ENCODE measurements around the gene UAP1L1.
A peak's percentile ranks its signal among the peaks of the same experiment; 100 is the strongest.
"Not testable (repeated sequence)": the region's sequence is repeated elsewhere in the genome, so short reads cannot be mapped to it uniquely, and the experiment has no call there.

UAP1L1 gene

DNA sequence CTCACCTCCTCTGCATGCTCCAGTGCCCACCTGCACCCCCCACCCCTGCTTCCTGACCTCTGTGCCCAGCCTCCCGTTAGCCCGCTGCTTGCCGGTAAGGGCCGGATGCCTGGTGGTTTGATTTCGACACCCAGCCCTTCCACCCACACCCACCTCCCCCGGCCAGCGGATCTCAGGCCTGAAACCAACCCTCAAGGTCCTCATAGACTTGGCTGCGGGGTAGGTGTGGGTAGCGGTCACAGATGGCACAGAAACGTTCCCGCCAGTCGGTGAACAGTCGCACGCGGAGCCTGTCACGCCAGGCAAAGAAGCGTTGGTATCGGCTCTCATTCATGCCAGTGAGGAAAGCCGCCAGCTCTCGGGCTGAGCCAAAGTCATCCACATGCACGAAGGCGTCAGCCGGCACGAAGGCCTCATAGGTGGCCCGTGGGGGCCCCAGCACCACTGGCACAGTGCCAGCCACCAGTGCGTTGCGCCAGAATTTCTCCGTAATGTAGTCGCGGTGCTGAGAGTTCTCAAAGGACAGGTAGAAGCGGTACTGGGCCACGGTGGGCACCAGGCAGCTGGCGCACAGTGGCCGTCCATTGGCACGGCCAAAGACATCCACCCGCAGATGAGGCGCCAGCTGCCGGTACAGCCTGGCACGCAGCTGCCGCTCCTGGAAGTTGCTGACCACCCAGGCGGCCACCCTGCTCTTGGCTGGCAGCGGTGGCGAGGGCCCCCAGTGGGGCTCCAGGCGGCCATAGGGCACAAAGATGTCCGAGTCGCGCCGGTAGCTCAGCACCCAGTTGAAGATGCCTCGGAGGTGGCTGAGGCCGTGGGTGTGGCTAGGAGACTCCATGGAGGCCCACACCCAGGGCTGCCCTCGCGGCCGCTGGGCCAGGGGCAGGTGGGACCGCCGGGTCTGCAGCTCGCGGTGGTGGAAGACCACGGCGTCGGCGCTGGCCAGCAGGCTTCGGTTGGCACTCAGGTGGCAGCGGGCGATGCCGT is 46.5 kb upstream of the UAP1L1 start:
- H3K27me3 ChIP-seq (replicated peaks; ENCODE audit: control insufficient read depth, insufficient read depth, low read length) = no peaks in the 10 kb centered on the region; the same call in 1 of the 2 replicates
- peak; percentile 81 for DNase-seq (ENCODE audit: extremely low read depth, insufficient read length)
- peak overlapping the region; percentile 51 for H3K4me3 ChIP-seq (replicated peaks; ENCODE audit: low read depth, low read length)
- no peaks in the 10 kb centered on the region for H3K36me3 ChIP-seq (ENCODE audit: control insufficient read depth, insufficient read depth, low read length)
- TF ChIP-seq, protein P1, sequence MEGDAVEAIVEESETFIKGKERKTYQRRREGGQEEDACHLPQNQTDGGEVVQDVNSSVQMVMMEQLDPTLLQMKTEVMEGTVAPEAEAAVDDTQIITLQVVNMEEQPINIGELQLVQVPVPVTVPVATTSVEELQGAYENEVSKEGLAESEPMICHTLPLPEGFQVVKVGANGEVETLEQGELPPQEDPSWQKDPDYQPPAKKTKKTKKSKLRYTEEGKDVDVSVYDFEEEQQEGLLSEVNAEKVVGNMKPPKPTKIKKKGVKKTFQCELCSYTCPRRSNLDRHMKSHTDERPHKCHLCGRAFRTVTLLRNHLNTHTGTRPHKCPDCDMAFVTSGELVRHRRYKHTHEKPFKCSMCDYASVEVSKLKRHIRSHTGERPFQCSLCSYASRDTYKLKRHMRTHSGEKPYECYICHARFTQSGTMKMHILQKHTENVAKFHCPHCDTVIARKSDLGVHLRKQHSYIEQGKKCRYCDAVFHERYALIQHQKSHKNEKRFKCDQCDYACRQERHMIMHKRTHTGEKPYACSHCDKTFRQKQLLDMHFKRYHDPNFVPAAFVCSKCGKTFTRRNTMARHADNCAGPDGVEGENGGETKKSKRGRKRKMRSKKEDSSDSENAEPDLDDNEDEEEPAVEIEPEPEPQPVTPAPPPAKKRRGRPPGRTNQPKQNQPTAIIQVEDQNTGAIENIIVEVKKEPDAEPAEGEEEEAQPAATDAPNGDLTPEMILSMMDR (IDR thresholded peaks at IDR 0.05; ENCODE audit: insufficient read depth, low read length, poor library complexity, severe bottlenecking) = no peak

DNA sequence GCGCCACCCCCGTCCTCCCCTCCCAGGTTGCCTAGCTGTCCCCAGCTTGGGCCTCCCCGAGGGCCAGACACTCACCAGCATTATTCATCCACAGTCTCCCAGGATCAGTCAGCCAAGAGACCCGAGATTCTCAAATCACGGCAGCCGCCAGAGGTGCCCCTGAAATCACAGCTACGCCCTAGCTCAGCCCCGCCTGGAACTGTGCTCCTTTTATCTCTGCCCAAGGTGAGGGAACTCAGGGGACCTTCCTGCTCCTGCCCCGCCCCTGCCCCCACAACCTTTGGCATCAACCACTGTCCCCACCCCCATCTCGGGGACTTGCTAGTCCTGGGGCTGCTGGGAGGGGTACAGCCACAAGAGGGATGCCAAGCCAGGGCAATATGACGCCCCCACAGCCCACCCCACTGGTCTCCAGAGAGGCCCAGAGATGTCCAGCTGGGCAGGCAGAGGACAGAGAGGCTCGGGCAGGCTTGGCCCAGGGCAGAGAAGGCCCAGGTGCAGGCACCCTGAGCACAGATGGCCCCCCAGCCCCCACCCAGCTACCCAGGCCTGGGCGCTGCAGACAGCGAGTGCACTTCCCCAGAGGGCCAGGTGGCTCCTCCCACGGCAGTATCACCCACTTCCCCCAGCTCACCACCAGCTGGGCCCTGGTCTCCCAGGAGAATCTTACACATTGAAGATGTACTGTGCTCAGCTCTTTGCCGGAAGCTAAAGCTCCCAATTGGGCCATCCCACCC is 45.2 kb upstream of the UAP1L1 start, which contains the start of gene FUT7:
TSS of gene FUT7 (minus strand) at position 185 of the 737 bp plus-strand sequence. CDS start at position 88, 97 bp downstream.
- TF ChIP-seq, protein P1 (IDR thresholded peaks at IDR 0.05; ENCODE audit: insufficient read depth, low read length, poor library complexity, severe bottlenecking) = no peak
- Histone ChIP-seq H3K36me3 (ENCODE audit: control insufficient read depth, insufficient read depth, low read length) (no peaks in the 10 kb centered on the region), H3K4me3 (replicated peaks; ENCODE audit: low read depth, low read length) (peak within 1 kb of the TSS; percentile 51), H3K27me3 (replicated peaks; ENCODE audit: control insufficient read depth, insufficient read depth, low read length) (no peaks in the 10 kb centered on the region)
- peak; percentile 70 for DNase-seq (ENCODE audit: extremely low read depth, insufficient read length)

DNA sequence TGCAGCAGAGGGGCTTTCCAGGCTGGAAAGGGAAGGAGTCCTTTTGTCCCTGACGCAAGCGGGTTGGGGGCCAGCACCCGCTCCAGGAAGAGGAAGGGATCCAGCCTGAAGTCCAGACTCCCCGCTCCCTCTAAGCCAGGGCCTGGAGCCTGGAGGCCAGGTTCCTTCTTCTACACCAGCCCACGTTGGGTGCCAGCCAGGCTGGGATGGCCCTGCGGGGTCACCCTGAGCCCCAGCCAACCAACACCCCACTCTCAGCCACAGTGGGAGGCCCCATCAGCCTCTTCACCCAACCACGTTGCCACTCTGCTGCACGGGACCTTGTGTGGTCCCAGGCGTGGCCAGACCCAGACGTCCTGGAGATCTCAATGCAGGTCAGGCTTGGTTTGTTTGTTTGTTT is 44.5 kb upstream of the UAP1L1 start:
- H3K4me3 ChIP-seq (replicated peaks; ENCODE audit: low read depth, low read length) = peak overlapping the region; percentile 51
- DNase-seq (ENCODE audit: extremely low read depth, insufficient read length) = peak; percentile 69
- TF ChIP-seq, protein P1 (IDR thresholded peaks at IDR 0.05; ENCODE audit: insufficient read depth, low read length, poor library complexity, severe bottlenecking) = no peak
- H3K27me3 ChIP-seq (replicated peaks; ENCODE audit: control insufficient read depth, insufficient read depth, low read length) = no peaks in the 10 kb centered on the region
- H3K36me3 ChIP-seq (ENCODE audit: control insufficient read depth, insufficient read depth, low read length) = no peaks in the 10 kb centered on the region

DNA sequence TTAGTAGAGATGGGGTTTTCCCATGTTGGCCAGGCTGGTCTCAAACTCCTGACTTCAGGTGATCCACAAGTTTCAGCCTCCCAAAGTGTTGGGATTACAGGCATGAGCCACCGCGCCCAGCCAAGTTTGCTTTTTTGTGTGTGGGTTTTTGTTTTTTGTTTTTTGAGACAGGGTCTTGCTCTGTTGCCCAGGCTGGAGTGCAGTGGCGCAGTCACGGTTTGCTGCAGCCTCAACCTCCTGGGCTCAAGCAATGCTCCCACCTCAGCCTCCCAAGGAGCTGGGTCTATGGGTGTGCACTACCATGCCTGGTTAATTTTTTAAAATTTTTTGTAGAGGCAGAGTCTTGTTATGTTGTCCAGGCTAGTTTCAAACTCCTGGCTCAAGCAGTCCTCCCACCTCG is 43.8 kb upstream of the UAP1L1 start:
- peak overlapping the region; percentile 51 for H3K4me3 ChIP-seq (replicated peaks; ENCODE audit: low read depth, low read length)
- H3K27me3 ChIP-seq (replicated peaks; ENCODE audit: control insufficient read depth, insufficient read depth, low read length); DNase-seq (ENCODE audit: extremely low read depth, insufficient read length); H3K36me3 ChIP-seq (ENCODE audit: control insufficient read depth, insufficient read depth, low read length): not testable (repeated sequence)

DNA sequence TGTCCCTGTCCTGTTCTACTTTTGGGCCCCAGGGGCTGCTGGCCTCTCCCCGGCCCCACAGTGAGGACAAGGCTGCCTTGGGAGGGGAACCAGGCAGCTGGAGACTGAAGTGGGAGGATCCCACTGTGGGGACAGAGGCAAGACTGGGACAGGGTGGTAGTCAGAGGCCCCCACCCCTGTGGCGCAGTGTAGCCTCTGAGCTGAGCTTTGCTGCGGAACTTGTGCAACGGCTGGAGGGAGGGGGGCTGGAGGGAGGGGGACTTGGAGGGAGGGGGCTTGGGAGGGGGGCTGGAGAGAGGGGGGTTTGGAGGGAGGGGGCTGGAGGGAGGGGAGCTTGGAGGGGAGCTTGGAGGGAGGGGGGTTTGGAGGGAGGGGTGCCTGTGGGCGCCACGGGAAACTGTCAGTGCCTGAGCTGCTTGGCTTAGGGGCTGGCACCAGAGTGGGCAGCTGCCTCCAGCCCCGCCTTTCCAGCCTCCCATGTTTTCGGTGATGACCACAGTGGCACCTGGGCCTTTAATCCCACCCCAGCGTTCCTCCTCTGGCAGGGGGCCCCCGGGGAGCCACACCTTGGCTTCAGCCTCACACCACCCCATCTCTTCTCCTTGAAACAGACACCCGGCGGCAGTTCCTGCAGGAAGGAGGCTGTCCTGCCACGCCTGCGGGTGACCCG is 43.1 kb upstream of the UAP1L1 start:
- DNase-seq (ENCODE audit: extremely low read depth, insufficient read length) = no peak
- Histone ChIP-seq H3K4me3 (replicated peaks; ENCODE audit: low read depth, low read length) (peak overlapping the region; percentile 51), H3K36me3 (ENCODE audit: control insufficient read depth, insufficient read depth, low read length) (no peaks in the 10 kb centered on the region), H3K27me3 (replicated peaks; ENCODE audit: control insufficient read depth, insufficient read depth, low read length) (no peaks in the 10 kb centered on the region)
- TF ChIP-seq, protein P1 (IDR thresholded peaks at IDR 0.05; ENCODE audit: insufficient read depth, low read length, poor library complexity, severe bottlenecking) = no peak

All from GM06990 (cell line).